ENCODE results near the gene ULBP1.
"Not testable (repeated sequence)": the region's sequence is repeated elsewhere in the genome, so short reads cannot be mapped to it uniquely, and the experiment has no call there.

GRCh38 chr6:149946631-149947030, 17.1 kb upstream of the ULBP1 start:
- TF ChIP-seq, protein P1, sequence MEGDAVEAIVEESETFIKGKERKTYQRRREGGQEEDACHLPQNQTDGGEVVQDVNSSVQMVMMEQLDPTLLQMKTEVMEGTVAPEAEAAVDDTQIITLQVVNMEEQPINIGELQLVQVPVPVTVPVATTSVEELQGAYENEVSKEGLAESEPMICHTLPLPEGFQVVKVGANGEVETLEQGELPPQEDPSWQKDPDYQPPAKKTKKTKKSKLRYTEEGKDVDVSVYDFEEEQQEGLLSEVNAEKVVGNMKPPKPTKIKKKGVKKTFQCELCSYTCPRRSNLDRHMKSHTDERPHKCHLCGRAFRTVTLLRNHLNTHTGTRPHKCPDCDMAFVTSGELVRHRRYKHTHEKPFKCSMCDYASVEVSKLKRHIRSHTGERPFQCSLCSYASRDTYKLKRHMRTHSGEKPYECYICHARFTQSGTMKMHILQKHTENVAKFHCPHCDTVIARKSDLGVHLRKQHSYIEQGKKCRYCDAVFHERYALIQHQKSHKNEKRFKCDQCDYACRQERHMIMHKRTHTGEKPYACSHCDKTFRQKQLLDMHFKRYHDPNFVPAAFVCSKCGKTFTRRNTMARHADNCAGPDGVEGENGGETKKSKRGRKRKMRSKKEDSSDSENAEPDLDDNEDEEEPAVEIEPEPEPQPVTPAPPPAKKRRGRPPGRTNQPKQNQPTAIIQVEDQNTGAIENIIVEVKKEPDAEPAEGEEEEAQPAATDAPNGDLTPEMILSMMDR (IDR thresholded peaks at IDR 0.05): not testable (repeated sequence)
- not testable (repeated sequence) for TF ChIP-seq POLR2A (IDR thresholded peaks at IDR 0.05)

Data from testis (tissue), 2 donors.